KMS-11 (cell line): Measurements from ENCODE around the gene C12orf75.

Experiments used
- H2AFZ ChIP-seq: fragments of 200-600 bp; sonication (generic); 2 replicates; pipeline ENCODE4 v1.6.1; 2016; ENCODE audit warnings: antibody characterized with exemption, mixed run types, low read depth
- H3K27ac ChIP-seq: fragments of 200-600 bp; sonication (generic); 2 replicates; pipeline ENCODE4 v1.6.1; 2016; ENCODE audit warnings: mild to moderate bottlenecking, mixed run types
- H3K27me3 ChIP-seq: fragments of 200-600 bp; sonication (generic); 2 replicates; pipeline ENCODE4 v1.6.1; 2017; ENCODE audit warnings: mild to moderate bottlenecking, low read depth, mixed run types, moderate library complexity; ENCODE audit not compliant: insufficient read depth
- H3K36me3 ChIP-seq: fragments of 200-600 bp; sonication (generic); 2 replicates; pipeline ENCODE4 v1.6.1; 2017; ENCODE audit warnings: mild to moderate bottlenecking, mixed run types; ENCODE audit not compliant: insufficient read depth
- H3K4me1 ChIP-seq: fragments of 200-600 bp; sonication (generic); 2 replicates; pipeline ENCODE4 v1.6.1; 2016; ENCODE audit warnings: mild to moderate bottlenecking, low read depth, mixed run types; ENCODE audit not compliant: poor library complexity, severe bottlenecking
- H3K4me2 ChIP-seq: fragments of 200-600 bp; sonication (generic); 2 replicates; pipeline ENCODE4 v1.7.0; 2016; ENCODE audit warnings: mild to moderate bottlenecking, mixed run types
- H3K4me3 ChIP-seq: fragments of 200-600 bp; sonication (generic); IDR thresholded peaks from 2 replicates; pipeline ENCODE4 v1.6.1; 2017; ENCODE audit warnings: low read depth, low read length, mixed read lengths; ENCODE audit not compliant: insufficient read depth
- H3K79me2 ChIP-seq: fragments of 200-600 bp; sonication (generic); 2 replicates; pipeline ENCODE4 v1.6.1; 2016; ENCODE audit warnings: low read depth, mixed run types; ENCODE audit not compliant: insufficient read depth
- H3K9ac ChIP-seq: fragments of 200-600 bp; sonication (generic); 2 replicates; pipeline ENCODE4 v1.6.1; 2016; ENCODE audit warnings: mild to moderate bottlenecking, mixed run types
- H4K20me1 ChIP-seq: fragments of 200-600 bp; sonication (generic); 2 replicates; pipeline ENCODE4 v1.6.1; 2016; ENCODE audit warnings: mild to moderate bottlenecking, mixed run types; ENCODE audit not compliant: insufficient read depth
- CTCF ChIP-seq: fragments of 200-600 bp; sonication (generic); conservative IDR thresholded peaks from 2 replicates; pipeline ENCODE4 v1.6.1; 2017; ENCODE audit warnings: low read depth, mild to moderate bottlenecking, antibody characterized with exemption, low read length, moderate library complexity, mixed read lengths

Gene C12orf75

GRCh38 chr12:105365231-105365630 is 34.7 kb downstream of the C12orf75 start:
- Histone ChIP-seq H2AFZ (no peak overlapping the region), H3K4me2 (no peak overlapping the region), H3K79me2 (no peaks in the 10 kb centered on the region), H3K27ac (no peak overlapping the region), H3K27me3 (no peaks in the 10 kb centered on the region), H3K4me1 (no peaks in the 10 kb centered on the region), H3K36me3 (no peaks in the 10 kb centered on the region), H3K4me3 (no peak overlapping the region), H4K20me1 (no peaks in the 10 kb centered on the region), H3K9ac (no peak overlapping the region)
- no peak for TF ChIP-seq CTCF

GRCh38 chr12:105368047-105368646 is 37.7 kb downstream of the C12orf75 start:
- Histone ChIP-seq H3K36me3 (no peaks in the 10 kb centered on the region), H3K79me2 (no peaks in the 10 kb centered on the region), H3K4me2 (no peak overlapping the region)

GRCh38 chr12:105369014-105369413 is 38.5 kb downstream of the C12orf75 start:
- Histone ChIP-seq H3K4me2 (no peak overlapping the region), H3K4me3 (no peak overlapping the region), H3K4me1 (no peaks in the 10 kb centered on the region), H3K9ac (no peak overlapping the region), H3K79me2 (no peaks in the 10 kb centered on the region), H3K36me3 (no peaks in the 10 kb centered on the region), H2AFZ (no peak overlapping the region), H3K27me3 (no peaks in the 10 kb centered on the region), H3K27ac (no peak overlapping the region), H4K20me1 (no peaks in the 10 kb centered on the region)
- no peak for TF ChIP-seq CTCF

More at GRCh38 chr12:105368047-105368646, 37.7 kb downstream of the C12orf75 start:
- no peak overlapping the region for H3K27ac ChIP-seq
- H2AFZ ChIP-seq = no peak overlapping the region
- H3K9ac ChIP-seq = no peak overlapping the region
- no peak overlapping the region for H3K4me3 ChIP-seq
- no peak for TF ChIP-seq CTCF
- no peaks in the 10 kb centered on the region for H4K20me1 ChIP-seq
- no peaks in the 10 kb centered on the region for H3K27me3 ChIP-seq
- no peaks in the 10 kb centered on the region for H3K4me1 ChIP-seq

GRCh38 chr12:105374303-105374702 is 43.8 kb downstream of the C12orf75 start:
- Histone ChIP-seq H2AFZ (no peak overlapping the region), H4K20me1 (no peaks in the 10 kb centered on the region), H3K4me3 (no peak overlapping the region), H3K36me3 (no peaks in the 10 kb centered on the region), H3K4me2 (no peak overlapping the region), H3K27ac (no peak overlapping the region), H3K4me1 (no peaks in the 10 kb centered on the region), H3K79me2 (no peaks in the 10 kb centered on the region), H3K27me3 (no peaks in the 10 kb centered on the region), H3K9ac (no peak overlapping the region)
- TF ChIP-seq CTCF = no peak
